ENCODE results near the gene CEP112. TPM values are rescaled to one million over a fixed set of nuclear protein-coding genes. Genes with fewer than 3 reads are reported as not detected.
"Not testable (repeated sequence)": the region's sequence is repeated elsewhere in the genome, so short reads cannot be mapped to it uniquely, and the experiment has no call there.

Gene CEP112
- total RNA-seq, 1 experiment from 2014 or later, result 2.0 TPM

DNA sequence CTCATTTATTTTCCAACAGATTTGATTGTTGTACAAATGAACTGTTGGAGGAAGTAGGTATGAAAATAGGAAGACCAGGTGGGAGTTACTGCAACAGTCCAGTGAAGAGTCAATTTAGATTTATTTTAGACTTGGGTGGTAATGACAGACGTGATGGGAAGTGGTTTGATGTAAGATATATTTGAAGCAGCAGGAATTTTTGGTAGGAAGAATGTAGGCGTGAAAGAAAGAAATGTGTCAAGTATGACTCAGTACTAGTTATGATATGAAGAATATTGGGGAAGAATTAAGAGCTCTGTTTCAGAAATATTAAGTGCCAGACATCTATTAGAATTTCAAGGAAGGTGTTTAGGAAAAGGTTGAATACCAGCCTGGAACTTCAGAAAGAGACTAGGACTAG is 382.6 kb downstream of the CEP112 start:
- no peak for DNase-seq
- Histone ChIP-seq H3K27me3 (ENCODE audit: control insufficient read depth, insufficient read depth, low read length) (no peaks in the 10 kb centered on the region), H3K36me3 (replicated peaks; ENCODE audit: control insufficient read depth, insufficient read depth, low read length) (no peaks in the 10 kb centered on the region), H3K4me3 (ENCODE audit: insufficient read depth, low read depth, low read length) (no peak overlapping the region)

DNA sequence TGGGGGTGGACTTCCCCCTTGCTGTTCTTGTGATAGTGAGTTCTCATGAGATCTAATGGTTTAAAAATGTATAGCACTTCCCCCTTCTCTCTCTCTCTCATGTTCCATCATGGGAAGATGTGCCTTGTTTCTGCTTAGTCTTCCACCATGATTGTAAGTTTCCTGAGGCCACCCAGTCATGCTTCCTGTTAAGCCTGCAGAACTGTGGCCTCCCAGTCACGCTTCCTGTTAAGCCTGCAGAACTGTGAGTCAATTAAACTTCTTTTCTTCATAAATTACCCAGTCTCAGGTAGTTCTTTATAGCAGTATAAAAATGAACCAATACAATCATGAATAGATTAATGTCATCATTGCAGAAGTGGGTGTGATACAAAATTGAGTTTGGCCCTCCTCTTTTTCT is 383.4 kb downstream of the CEP112 start:
- not testable (repeated sequence) for H3K4me3 ChIP-seq (ENCODE audit: insufficient read depth, low read depth, low read length); DNase-seq; H3K36me3 ChIP-seq (replicated peaks; ENCODE audit: control insufficient read depth, insufficient read depth, low read length); H3K27me3 ChIP-seq (ENCODE audit: control insufficient read depth, insufficient read depth, low read length)

DNA sequence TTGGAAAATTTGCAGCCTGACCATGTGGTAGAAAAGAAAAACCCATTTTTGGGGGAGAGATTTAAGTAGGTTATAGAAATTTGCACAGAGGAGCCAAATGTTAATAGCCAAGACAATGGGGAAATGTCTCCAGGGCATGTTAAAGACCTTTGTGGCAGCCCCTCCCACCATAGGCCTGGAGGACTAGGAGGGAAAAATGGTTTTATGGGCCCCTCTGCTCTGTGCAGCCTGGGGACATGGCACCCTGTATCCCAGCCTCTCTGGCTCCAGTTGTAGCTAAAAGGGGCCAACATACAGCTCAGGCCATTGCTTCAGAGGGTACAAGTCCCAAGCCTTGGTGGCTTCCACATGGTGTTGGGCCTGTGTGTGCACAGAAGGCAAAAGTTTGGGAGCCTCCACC is 384.6 kb downstream of the CEP112 start:
- Histone ChIP-seq H3K4me3 (ENCODE audit: insufficient read depth, low read depth, low read length) (no peak overlapping the region), H3K36me3 (replicated peaks; ENCODE audit: control insufficient read depth, insufficient read depth, low read length) (no peaks in the 10 kb centered on the region), H3K27me3 (ENCODE audit: control insufficient read depth, insufficient read depth, low read length) (no peaks in the 10 kb centered on the region)
- no peak for DNase-seq

DNA sequence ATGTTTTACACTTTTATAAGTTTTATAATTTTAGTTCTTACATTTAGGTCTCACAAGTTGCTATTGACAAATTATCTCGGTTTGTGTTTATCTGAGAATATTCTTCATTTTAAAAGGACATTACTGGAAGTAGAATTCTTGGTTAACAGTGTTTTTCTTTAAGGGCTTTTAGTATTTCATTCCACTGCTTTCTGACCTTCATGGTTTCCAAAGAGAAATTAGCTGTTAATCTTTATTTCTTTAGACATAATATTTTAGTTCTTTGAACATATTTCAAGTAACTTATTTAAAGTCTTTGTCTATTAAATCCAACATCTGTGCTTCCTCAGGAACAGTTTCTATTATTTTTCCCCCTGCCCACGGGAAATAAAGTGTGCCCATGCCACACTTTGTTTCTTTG is 390.4 kb downstream of the CEP112 start:
- no peaks in the 10 kb centered on the region for H3K36me3 ChIP-seq (replicated peaks; ENCODE audit: control insufficient read depth, insufficient read depth, low read length)
- no peak overlapping the region for H3K4me3 ChIP-seq (ENCODE audit: insufficient read depth, low read depth, low read length)
- DNase-seq, result no peak
- no peaks in the 10 kb centered on the region for H3K27me3 ChIP-seq (ENCODE audit: control insufficient read depth, insufficient read depth, low read length)

DNA sequence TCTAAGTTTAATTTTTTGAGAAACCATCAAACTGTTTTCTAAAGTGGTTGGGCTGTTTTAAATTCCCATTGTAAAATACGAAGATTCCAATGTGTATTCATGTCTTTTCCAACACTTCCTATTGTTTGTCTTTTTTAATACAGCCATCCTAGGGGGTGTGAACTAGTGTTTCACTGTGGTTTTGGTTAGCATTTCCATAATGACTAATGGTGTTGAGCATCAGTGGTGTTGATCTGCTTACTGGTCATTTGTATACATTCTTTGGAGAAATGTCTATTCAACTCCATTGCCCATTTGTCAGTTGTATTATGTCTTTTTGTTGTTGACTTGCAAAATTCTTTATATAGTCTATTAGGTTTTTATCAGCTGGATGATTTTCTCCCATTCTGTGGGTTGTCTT is 391.3 kb downstream of the CEP112 start:
- H3K27me3 ChIP-seq (ENCODE audit: control insufficient read depth, insufficient read depth, low read length), result no peaks in the 10 kb centered on the region
- no peak for DNase-seq
- no peaks in the 10 kb centered on the region for H3K36me3 ChIP-seq (replicated peaks; ENCODE audit: control insufficient read depth, insufficient read depth, low read length)
- H3K4me3 ChIP-seq (ENCODE audit: insufficient read depth, low read depth, low read length), result no peak overlapping the region

DNA sequence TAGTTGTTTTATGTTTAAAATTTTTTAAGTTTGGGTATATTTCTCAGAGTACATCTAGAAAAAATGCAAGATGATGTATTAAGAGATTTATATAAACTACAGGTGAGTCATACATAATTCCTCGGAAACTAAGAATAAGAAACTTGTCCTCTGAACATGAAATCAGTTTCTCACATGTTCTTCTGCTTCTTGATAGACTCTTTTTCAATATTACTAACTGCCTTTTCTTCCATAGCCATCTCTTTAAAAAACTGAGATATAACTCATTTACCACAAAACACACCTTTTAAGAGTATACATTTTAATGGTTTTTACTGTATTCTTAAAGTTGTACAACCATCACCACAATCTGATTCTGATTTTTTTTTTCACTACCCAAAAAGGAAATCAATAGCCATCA is 392.1 kb downstream of the CEP112 start:
- Histone ChIP-seq H3K27me3 (ENCODE audit: control insufficient read depth, insufficient read depth, low read length) (no peaks in the 10 kb centered on the region), H3K36me3 (replicated peaks; ENCODE audit: control insufficient read depth, insufficient read depth, low read length) (no peaks in the 10 kb centered on the region), H3K4me3 (ENCODE audit: insufficient read depth, low read depth, low read length) (no peak overlapping the region)
- DNase-seq, result no peak

DNA sequence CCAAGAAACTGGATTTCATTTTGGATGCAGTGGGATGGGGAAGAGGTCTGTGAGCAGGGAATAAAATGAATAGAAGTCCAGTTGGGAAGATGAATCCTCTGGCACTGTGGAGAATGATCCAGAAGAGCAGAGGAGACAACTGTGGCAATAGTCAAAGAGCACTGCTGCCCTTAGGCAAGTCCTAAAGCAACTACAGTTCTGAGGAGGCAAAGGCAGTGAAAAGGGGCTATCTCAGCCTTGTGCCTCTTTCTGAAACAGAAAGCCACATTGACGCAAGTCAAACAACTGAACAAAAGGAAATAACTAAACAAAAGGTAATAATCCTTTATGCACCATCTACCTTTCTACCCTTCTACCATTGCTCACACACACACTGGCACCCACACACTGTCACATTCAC is 392.5 kb downstream of the CEP112 start:
- H3K4me3 ChIP-seq (ENCODE audit: insufficient read depth, low read depth, low read length), result no peak overlapping the region
- H3K36me3 ChIP-seq (replicated peaks; ENCODE audit: control insufficient read depth, insufficient read depth, low read length), result no peaks in the 10 kb centered on the region
- no peak for DNase-seq
- H3K27me3 ChIP-seq (ENCODE audit: control insufficient read depth, insufficient read depth, low read length), result no peaks in the 10 kb centered on the region

DNA sequence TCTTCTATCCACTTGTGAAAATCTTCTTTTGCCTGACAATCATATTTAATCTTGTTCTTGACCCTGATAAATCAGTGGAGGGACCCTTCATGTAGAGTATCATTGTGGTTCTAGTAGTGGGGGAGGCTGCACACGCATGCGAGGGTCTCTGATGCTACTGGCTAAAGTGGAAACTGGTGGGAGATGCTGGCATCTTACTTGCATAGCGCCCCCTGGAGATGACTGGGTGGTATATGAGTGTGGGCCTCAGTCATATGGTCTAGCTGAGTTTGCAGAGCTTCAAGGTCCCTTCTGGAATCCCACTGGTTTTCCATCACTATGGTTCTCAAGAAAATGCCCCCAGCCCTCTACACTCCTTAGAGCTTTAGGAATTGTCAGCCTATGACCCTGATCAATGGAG is 394.1 kb downstream of the CEP112 start:
- peak; percentile 22 for DNase-seq
- Histone ChIP-seq H3K36me3 (replicated peaks; ENCODE audit: control insufficient read depth, insufficient read depth, low read length) (no peaks in the 10 kb centered on the region), H3K27me3 (ENCODE audit: control insufficient read depth, insufficient read depth, low read length) (no peaks in the 10 kb centered on the region)

DNA sequence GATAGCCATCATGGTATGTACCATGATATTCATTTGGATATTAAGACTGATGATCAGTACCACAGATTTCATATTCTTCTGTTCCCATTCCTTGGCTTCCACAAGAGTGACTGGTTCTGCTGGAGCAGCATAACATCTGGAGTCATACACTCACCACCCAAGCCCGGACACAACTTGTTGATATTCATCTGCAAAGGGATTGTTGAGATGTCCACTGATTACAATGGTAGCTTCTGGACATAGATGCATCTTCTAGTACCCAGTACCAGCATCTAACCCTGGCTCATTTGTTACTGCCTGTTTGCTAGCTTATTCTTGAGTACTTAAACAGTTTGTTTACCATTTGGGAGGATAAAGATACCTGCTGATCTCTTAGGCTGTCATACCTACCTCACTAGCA is 394.8 kb downstream of the CEP112 start:
- no peaks in the 10 kb centered on the region for H3K27me3 ChIP-seq (ENCODE audit: control insufficient read depth, insufficient read depth, low read length)
- no peak overlapping the region for H3K4me3 ChIP-seq (ENCODE audit: insufficient read depth, low read depth, low read length)
- no peaks in the 10 kb centered on the region for H3K36me3 ChIP-seq (replicated peaks; ENCODE audit: control insufficient read depth, insufficient read depth, low read length)
- DNase-seq, result no peak

More for the DNA sequence above, 394.1 kb downstream of the CEP112 start:
- no peak overlapping the region for H3K4me3 ChIP-seq (ENCODE audit: insufficient read depth, low read depth, low read length)

DNA sequence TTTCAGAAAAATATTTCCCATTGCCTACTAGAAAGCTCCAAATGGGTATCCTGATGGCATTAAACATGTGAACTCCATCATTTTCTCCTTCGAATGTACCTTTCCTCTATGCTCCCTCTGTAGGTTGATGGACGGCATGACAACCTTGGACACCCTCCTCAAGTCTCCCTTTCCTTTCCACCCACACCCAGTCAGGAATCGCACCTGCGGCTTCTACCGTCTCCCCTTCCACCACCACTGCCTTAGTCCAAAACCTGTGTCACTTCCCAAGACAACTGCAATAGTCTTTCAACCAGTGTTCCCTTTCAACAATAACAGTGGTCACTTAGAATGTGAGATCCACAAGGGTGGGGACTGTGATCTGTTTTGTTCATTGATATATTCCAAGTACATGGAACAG is 397.4 kb downstream of the CEP112 start:
- no peaks in the 10 kb centered on the region for H3K36me3 ChIP-seq (replicated peaks; ENCODE audit: control insufficient read depth, insufficient read depth, low read length)
- DNase-seq, result peak; percentile 30
- no peaks in the 10 kb centered on the region for H3K27me3 ChIP-seq (ENCODE audit: control insufficient read depth, insufficient read depth, low read length)
- no peak overlapping the region for H3K4me3 ChIP-seq (ENCODE audit: insufficient read depth, low read depth, low read length)

DNA sequence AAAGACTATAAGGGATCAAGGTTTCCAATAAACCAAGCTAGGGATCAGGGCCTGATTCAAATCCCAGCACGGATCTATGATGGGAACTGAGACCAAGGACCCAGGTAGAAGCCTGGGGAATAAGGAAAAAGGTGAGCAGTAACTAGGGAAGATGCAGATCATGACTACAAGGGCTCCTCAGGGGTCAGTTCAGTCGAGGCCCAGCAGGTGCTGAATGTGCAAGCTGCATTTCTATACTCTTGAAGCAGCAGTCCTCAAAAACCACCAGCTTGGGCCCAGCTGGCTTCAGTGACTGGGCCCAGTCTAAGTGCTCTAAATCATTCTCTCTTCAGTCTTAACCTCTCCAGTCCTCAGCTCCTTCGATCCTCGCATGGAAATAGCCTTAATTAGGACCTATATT is 401.7 kb downstream of the CEP112 start:
- Histone ChIP-seq H3K4me3 (ENCODE audit: insufficient read depth, low read depth, low read length) (no peak overlapping the region), H3K36me3 (replicated peaks; ENCODE audit: control insufficient read depth, insufficient read depth, low read length) (no peaks in the 10 kb centered on the region), H3K27me3 (ENCODE audit: control insufficient read depth, insufficient read depth, low read length) (no peaks in the 10 kb centered on the region)
- DNase-seq, result peak; percentile 2

DNA sequence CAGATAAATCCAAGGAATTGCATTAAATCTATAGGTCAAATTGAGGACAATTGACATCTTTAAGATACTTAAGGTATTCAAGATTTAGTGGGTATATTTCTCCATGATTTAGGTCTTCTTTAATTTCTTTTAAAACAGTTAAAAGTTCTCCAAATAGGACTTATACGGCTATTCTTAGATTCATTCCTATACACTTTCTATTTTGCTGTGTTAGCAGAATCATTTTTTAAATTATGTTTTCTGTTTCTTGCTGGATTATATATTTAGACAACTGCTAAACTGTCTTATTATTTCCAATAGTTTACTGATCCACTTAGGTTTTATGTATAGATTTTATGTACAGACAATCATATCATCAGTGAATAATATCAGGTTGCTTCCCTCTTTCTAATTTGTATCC is 404.4 kb downstream of the CEP112 start:
- no peak for DNase-seq
- H3K4me3 ChIP-seq (ENCODE audit: insufficient read depth, low read depth, low read length), result no peak overlapping the region
- no peaks in the 10 kb centered on the region for H3K27me3 ChIP-seq (ENCODE audit: control insufficient read depth, insufficient read depth, low read length)
- no peaks in the 10 kb centered on the region for H3K36me3 ChIP-seq (replicated peaks; ENCODE audit: control insufficient read depth, insufficient read depth, low read length)

DNA sequence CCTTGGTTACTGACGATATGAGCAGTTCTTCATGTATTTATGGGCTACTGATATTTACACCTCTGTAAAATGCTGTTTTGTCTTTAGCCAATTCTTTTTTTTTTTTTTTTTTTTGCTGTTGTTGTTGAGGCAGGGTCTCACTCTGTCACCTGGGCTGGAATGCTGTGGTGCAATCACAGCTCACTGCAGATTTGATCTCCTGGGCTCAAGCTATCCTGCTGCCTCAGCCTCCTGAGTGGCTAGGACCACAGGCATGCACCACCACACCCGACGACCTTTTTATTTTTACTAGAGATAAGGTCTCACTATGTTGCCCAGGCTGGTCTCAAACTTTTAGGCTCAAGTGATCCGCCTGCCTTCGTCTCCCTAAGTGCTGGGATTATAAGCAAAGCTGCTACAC is 405.5 kb downstream of the CEP112 start:
- H3K4me3 ChIP-seq (ENCODE audit: insufficient read depth, low read depth, low read length), result no peak overlapping the region
- no peak for DNase-seq
- H3K27me3 ChIP-seq (ENCODE audit: control insufficient read depth, insufficient read depth, low read length), result no peaks in the 10 kb centered on the region
- H3K36me3 ChIP-seq (replicated peaks; ENCODE audit: control insufficient read depth, insufficient read depth, low read length), result no peaks in the 10 kb centered on the region

DNA sequence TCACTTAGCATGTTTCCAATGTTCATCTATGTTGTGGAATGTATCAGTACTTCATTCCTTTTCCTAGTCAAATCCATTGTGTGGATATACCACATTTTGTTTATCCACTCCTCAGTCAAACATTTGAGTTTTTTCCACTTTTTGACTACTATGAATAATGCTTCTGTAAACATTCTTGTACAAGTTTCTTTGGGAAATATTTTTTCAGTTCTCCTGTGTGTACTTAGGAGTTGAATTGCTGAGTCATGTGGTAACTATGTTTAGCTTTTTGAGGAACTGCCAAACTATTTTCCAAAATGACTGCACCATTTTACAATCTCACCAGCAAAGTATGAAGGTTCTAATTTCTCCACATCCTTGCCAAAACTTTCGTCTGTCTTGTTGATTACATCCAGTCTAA is 406.8 kb downstream of the CEP112 start:
- Histone ChIP-seq H3K36me3 (replicated peaks; ENCODE audit: control insufficient read depth, insufficient read depth, low read length) (no peaks in the 10 kb centered on the region), H3K4me3 (ENCODE audit: insufficient read depth, low read depth, low read length) (no peak overlapping the region), H3K27me3 (ENCODE audit: control insufficient read depth, insufficient read depth, low read length) (no peaks in the 10 kb centered on the region)
- no peak for DNase-seq

DNA sequence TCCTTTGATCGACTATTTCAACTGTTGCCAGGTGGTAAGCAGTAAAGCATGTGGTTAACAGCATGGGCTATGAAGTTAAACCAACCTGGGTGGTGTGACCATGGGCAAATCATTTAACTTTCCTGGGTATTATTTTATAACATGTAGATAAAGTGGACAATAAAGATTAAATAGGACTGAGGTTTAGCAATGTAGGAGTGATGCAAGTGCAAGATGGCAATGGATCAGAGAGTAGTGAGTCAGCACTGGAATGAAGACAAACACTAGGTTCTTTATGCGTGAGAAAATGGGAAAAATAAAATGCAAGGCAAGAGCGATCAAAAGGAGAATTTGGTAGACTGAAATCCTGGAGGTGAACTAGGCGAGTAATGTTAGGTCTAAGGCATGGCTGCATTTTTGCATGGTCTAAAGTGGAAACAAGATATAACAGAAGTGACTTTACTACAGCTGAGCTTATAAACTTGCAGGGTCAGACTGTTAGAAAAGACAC is 408.0 kb downstream of the CEP112 start:
- Histone ChIP-seq H3K4me3 (ENCODE audit: insufficient read depth, low read depth, low read length) (no peak overlapping the region), H3K27me3 (ENCODE audit: control insufficient read depth, insufficient read depth, low read length) (no peaks in the 10 kb centered on the region), H3K36me3 (replicated peaks; ENCODE audit: control insufficient read depth, insufficient read depth, low read length) (no peaks in the 10 kb centered on the region)
- no peak for DNase-seq

DNA sequence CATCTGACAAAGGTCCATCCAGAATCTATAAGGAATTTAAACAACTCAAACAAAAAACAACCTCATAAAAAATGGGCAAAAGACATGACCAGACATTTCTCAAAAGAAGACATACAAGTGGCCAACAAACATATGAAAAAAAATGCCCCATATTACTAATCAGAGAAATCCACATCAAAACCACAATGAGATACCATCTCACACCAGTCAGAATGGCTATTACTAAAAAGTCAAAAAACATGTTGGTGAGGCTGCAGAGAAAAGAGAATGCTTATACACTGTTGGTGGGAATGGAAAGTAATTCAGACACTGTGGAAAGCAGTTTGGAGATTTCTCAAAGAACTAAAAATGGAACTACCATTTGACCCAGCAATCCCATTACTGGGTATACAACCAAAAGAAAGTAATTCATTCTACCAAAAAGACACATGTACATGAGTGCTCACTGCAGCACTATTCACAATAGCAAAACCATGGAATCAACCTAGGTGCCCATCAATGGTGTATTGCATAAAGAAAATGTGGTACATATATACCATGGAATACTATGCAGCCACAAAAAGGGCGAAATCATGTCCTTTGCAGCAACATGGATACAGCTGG is 409.7 kb downstream of the CEP112 start:
- DNase-seq; H3K4me3 ChIP-seq (ENCODE audit: insufficient read depth, low read depth, low read length); H3K36me3 ChIP-seq (replicated peaks; ENCODE audit: control insufficient read depth, insufficient read depth, low read length); H3K27me3 ChIP-seq (ENCODE audit: control insufficient read depth, insufficient read depth, low read length): not testable (repeated sequence)

Measured in H7 (cell line).